PC-9 (cell line): ENCODE measurements around the gene KCNA2. TPM values are rescaled to one million over a fixed set of nuclear protein-coding genes. Genes with fewer than 3 reads are reported as not detected.

Experiments used
- BruUV-seq: library from RNA; stranded (reverse); fragments of 400-500 nt; replicated peaks from 2 replicates; lab custom pipeline; 2021; lab: Mats Ljungman, UMichigan
- CTCF ChIA-PET: fragments of 300-600 bp; sonication (Branson Sonifier 250); formaldehyde crosslinking; loops from one replicate; lab custom pipeline; 2022; ENCODE audit warnings: antibody characterized with exemption; lab: Charles Lee
- POLR2A ChIA-PET: fragments of 300-600 bp; sonication (Branson Sonifier 250); formaldehyde crosslinking; loops from one replicate; lab custom pipeline; 2022; ENCODE audit warnings: antibody characterized with exemption; ENCODE audit not compliant: unreplicated experiment; lab: Charles Lee
- DNase-seq, 2 experiments: peaks; one replicate each; pipeline versions ENCODE4 v3.0.0 to v3.0.0-alpha.2; 2015 to 2022; ENCODE audit warnings: mixed read lengths in 1 of 2
- H2AFZ ChIP-seq: fragments of 200-600 bp; sonication (generic); 2 replicates; pipeline ENCODE4 v1.8.1; 2017; ENCODE audit warnings: antibody characterized with exemption
- H3F3A ChIP-seq: fragments of 200-600 bp; sonication (generic); 2 replicates; pipeline ENCODE4 v1.8.1; 2017; ENCODE audit warnings: antibody characterized with exemption, mild to moderate bottlenecking, low read depth; ENCODE audit not compliant: insufficient read depth
- H3K27ac ChIP-seq: fragments of 200-600 bp; sonication (generic); 2 replicates; pipeline ENCODE4 v1.6.1; 2016; ENCODE audit warnings: mixed run types
- H3K27me3 ChIP-seq: fragments of 200-600 bp; sonication (generic); 2 replicates; pipeline ENCODE4 v1.6.1; 2016; ENCODE audit warnings: low read depth, mixed run types; ENCODE audit not compliant: insufficient read depth
- H3K36me3 ChIP-seq: fragments of 200-600 bp; sonication (generic); 2 replicates; pipeline ENCODE4 v1.6.1; 2016; ENCODE audit warnings: low read depth, mixed run types
- H3K4me1 ChIP-seq: fragments of 200-600 bp; sonication (generic); replicated peaks from 2 replicates; pipeline ENCODE4 v1.6.1; 2016; ENCODE audit warnings: mixed run types; ENCODE audit not compliant: insufficient read depth
- H3K4me2 ChIP-seq: fragments of 200-600 bp; sonication (generic); 2 replicates; pipeline ENCODE4 v1.6.1; 2017; ENCODE audit warnings: mixed run types
- H3K4me3 ChIP-seq: fragments of 200-600 bp; sonication (generic); 2 replicates; pipeline ENCODE4 v1.6.1; 2016; ENCODE audit warnings: mixed run types
- H3K79me2 ChIP-seq: fragments of 200-600 bp; sonication (generic); 2 replicates; pipeline ENCODE4 v1.6.1; 2017; ENCODE audit warnings: low read depth, mixed run types
- H3K9me2 ChIP-seq: fragments of 200-600 bp; sonication (generic); 2 replicates; pipeline ENCODE4 v1.8.1; 2017; ENCODE audit warnings: mild to moderate bottlenecking; ENCODE audit not compliant: insufficient read depth
- H3K9me3 ChIP-seq: fragments of 200-600 bp; sonication (generic); 2 replicates; pipeline ENCODE4 v1.8.1; 2016; ENCODE audit warnings: low read depth; ENCODE audit not compliant: insufficient read depth
- H4K20me1 ChIP-seq: fragments of 200-600 bp; sonication (generic); 2 replicates; pipeline ENCODE4 v1.8.1; 2017; ENCODE audit not compliant: insufficient read depth
- EZH2 ChIP-seq: fragments of 200-600 bp; sonication (generic); IDR thresholded peaks from 2 replicates; pipeline ENCODE4 v1.8.0; 2017; ENCODE audit warnings: antibody characterized with exemption, low read depth
- intact Hi-C: fragments of 100-400 bp; cut with micrococcal nuclease; formaldehyde crosslinking; loops from one replicate; pipeline ENCODE4 v1.10.0; 2022; ENCODE audit not compliant: unreplicated experiment
- total RNA-seq: library from RNA; stranded (reverse); gene quantifications from 2 replicates; pipeline ENCODE4 v1.2.3, GENCODE V29; 2021
- TF ChIP-seq, protein P1 (sequence below): fragments of 200-600 bp; sonication (generic); conservative IDR thresholded peaks from 2 replicates; pipeline ENCODE4 v1.6.1; 2017; ENCODE audit warnings: mixed run types, antibody characterized with exemption, mild to moderate bottlenecking, moderate library complexity

Gene KCNA2
- total RNA-seq, 1 experiment from 2014 or later, result not detected

DNA sequence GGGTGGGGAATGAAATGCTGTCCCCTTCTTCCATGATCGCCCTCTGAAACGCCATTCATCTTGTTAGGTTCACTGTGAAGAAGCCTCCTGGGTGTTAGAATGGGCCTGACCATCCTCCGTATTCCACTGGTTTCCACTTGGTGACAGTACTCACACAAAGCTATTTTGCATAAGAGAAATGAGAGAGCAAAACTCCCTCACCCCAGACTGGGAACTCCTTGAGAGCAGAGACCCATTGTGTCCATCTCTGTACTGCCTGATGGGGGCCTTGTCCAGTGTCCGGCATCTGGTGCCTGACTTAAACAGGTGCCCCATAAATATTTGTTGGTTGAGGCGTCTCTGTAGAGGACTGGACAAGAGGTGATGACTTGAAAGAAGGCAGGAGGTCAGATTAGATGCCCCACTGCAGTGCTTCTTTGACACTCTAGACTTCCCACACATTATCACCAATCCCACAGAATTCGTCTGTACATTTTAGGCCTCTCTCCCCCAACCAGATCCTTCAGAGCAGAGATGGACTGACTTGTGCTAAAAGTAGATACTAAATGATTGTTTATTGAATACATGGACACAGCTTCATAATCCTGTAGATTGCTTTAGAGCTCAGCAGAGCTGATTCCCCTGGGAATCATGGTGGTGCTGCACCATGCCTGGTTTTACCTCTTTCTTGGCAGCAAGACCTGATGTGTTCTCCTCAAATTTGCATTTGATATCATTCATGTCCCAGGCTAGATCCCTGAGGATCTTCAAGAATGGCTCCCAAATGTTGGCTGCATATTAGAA is 22.4 kb upstream of the KCNA2 start:
- no peak overlapping the region for H3K4me2 ChIP-seq
- CTCF ChIA-PET, result no interaction called here
- no peak overlapping the region for H3K27ac ChIP-seq
- no peak overlapping the region for H2AFZ ChIP-seq
- no peaks in the 10 kb centered on the region for H3K79me2 ChIP-seq
- no peaks in the 10 kb centered on the region for H3F3A ChIP-seq
- POLR2A ChIA-PET, result no interaction called here
- H3K27me3 ChIP-seq, result peaks cover 4% of the 10 kb centered on the region; the same call in 1 of the 2 replicates
- H3K9me2 ChIP-seq, result no peaks in the 10 kb centered on the region
- no peaks in the 10 kb centered on the region for H3K4me1 ChIP-seq
- no peaks in the 10 kb centered on the region for H4K20me1 ChIP-seq
- TF ChIP-seq, protein P1, sequence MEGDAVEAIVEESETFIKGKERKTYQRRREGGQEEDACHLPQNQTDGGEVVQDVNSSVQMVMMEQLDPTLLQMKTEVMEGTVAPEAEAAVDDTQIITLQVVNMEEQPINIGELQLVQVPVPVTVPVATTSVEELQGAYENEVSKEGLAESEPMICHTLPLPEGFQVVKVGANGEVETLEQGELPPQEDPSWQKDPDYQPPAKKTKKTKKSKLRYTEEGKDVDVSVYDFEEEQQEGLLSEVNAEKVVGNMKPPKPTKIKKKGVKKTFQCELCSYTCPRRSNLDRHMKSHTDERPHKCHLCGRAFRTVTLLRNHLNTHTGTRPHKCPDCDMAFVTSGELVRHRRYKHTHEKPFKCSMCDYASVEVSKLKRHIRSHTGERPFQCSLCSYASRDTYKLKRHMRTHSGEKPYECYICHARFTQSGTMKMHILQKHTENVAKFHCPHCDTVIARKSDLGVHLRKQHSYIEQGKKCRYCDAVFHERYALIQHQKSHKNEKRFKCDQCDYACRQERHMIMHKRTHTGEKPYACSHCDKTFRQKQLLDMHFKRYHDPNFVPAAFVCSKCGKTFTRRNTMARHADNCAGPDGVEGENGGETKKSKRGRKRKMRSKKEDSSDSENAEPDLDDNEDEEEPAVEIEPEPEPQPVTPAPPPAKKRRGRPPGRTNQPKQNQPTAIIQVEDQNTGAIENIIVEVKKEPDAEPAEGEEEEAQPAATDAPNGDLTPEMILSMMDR, result no peak
- TF ChIP-seq EZH2, result no peak
- no peaks in the 10 kb centered on the region for H3K36me3 ChIP-seq
- H3K9me3 ChIP-seq, result no peaks in the 10 kb centered on the region
- DNase-seq, result no peak
- no TSS peak for BruUV-seq
- intact Hi-C loops, result no loop called here
- no peak overlapping the region for H3K4me3 ChIP-seq

DNA sequence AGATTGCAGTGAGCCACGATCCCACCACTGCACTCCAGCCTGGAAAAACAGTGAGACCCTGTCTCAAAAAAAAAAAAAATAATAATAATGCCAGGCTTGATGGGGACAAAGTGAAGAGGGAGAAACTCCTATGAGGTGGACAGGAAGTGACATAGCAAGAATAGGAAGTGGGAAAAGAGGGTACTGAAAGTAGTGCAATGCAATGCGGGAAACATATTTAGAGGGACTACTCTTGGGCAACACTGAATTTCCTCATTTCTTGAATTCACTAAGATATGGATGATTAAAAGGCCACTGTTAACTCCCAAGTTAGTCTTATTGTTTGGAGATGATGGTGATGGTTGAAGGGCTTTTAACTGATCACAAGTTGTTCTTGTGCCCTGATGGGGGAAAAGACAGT is 21.6 kb upstream of the KCNA2 start:
- H2AFZ ChIP-seq, result no peak overlapping the region
- intact Hi-C loops, result no loop called here
- H3F3A ChIP-seq, result no peaks in the 10 kb centered on the region
- H3K9me2 ChIP-seq, result 0 out of 2 replicates have a peak, but pooled peaks cover 2% of the 10 kb centered on the region
- H3K4me1 ChIP-seq, result no peaks in the 10 kb centered on the region
- no peak for TF ChIP-seq EZH2
- TF ChIP-seq, protein P1, result no peak
- no peaks in the 10 kb centered on the region for H3K79me2 ChIP-seq
- no peak overlapping the region for H3K4me2 ChIP-seq
- no peaks in the 10 kb centered on the region for H3K9me3 ChIP-seq
- no peaks in the 10 kb centered on the region for H4K20me1 ChIP-seq
- no peaks in the 10 kb centered on the region for H3K36me3 ChIP-seq
- CTCF ChIA-PET, result no interaction called here
- BruUV-seq, result no TSS peak
- H3K27ac ChIP-seq, result no peak overlapping the region
- no peak overlapping the region for H3K4me3 ChIP-seq
- no peak for DNase-seq
- POLR2A ChIA-PET, result no interaction called here
- H3K27me3 ChIP-seq, result peaks cover 11% of the 10 kb centered on the region; the same call in 1 of the 2 replicates

DNA sequence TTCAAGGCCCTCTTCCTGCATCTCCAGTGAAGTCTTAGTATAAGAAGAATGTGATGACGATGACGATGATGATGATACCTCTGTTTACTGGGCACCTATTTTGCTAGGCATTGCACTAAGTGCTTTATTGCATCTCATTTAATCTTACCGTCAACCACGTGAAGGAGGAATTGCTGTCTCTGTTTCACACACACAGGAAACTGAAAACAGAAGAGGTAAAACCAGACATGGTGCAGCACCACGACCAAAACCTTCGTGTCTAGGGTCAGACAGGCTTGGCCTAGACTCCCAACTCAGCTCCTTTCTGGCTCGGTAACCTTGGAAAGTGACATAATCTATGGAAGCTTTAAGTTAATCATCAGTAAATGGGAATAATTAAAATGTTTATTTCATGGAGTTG is 20.7 kb upstream of the KCNA2 start:
- Histone ChIP-seq H3K4me1 (no peaks in the 10 kb centered on the region), H3F3A (no peaks in the 10 kb centered on the region), H3K9me2 (0 out of 2 replicates have a peak, but pooled peaks cover 3% of the 10 kb centered on the region), H3K79me2 (no peaks in the 10 kb centered on the region), H3K27ac (no peak overlapping the region), H3K4me3 (no peak overlapping the region), H3K27me3 (peaks cover 19% of the 10 kb centered on the region; the same call in 1 of the 2 replicates), H3K4me2 (no peak overlapping the region), H4K20me1 (no peaks in the 10 kb centered on the region), H3K36me3 (no peaks in the 10 kb centered on the region), H2AFZ (no peak overlapping the region), H3K9me3 (no peaks in the 10 kb centered on the region)
- BruUV-seq, result no TSS peak
- intact Hi-C loops, result no loop called here
- TF ChIP-seq EZH2, result no peak
- TF ChIP-seq, protein P1, result no peak
- POLR2A ChIA-PET, result no interaction called here
- DNase-seq, result no peak
- CTCF ChIA-PET, result no interaction called here
